Umbilical cord (tissue), 2 donors: Measurements from ENCODE around the gene SLC2A1. TPM values are rescaled to one million over a fixed set of nuclear protein-coding genes. Genes with fewer than 3 reads are reported as not detected.
A peak's percentile ranks its signal among the peaks of the same experiment; 100 is the strongest.
"Not testable (repeated sequence)": the region's sequence is repeated elsewhere in the genome, so short reads cannot be mapped to it uniquely, and the experiment has no call there.

ENCODE experiments used
- DNase-seq: peaks from one replicate; pipeline ENCODE4 v3.0.0-alpha.2; 2015; ENCODE audit warnings: low spot score
- total RNA-seq: library from RNA; depleted of rRNA; stranded (reverse); fragments of >200 nt; gene quantifications from one replicate; pipeline ENCODE4 v1.2.3, GENCODE V29; 2014; ENCODE audit warnings: low replicate concordance; ENCODE audit not compliant: insufficient read depth

Gene SLC2A1
- total RNA-seq, 1 donor from 2014 or later = 201 TPM

DNA sequence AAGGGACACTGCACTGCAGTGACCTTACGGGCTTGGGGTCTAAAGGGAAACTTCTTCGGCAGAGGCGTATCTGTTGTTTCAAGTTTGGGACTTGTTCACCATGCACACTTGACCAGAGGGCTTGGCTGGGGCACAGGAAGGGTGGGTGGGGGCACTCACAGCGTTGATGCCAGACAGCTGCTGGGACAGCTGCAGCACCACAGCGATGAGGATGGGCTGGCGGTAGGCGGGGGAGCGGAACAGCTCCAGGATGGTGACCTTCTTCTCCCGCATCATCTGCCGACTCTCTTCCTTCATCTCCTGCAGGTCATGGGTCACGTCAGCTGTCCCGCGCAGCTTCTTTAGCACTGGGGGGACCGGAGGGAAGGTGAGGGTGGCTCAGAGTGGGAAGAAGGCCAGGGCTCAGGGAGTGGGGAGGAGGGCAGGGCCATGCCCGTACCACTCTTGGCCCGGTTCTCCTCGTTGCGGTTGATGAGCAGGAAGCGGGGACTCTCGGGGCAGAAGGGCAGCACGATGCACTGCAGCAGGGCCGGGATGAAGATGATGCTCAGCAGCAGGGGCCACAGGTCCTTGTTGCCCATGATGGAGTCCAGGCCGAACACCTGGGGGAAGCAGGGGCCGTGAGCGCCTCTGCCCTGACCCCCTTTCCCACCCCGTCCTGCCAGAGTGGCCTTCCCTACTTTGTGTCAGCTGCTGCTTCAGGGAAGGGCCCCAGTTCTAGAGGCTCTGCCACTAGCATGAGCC, 29.1 kb downstream of the SLC2A1 start:
- DNase-seq = no peak

GRCh38 chr1:42928859-42929258, 29.8 kb downstream of the SLC2A1 start:
- no peak for DNase-seq

DNA sequence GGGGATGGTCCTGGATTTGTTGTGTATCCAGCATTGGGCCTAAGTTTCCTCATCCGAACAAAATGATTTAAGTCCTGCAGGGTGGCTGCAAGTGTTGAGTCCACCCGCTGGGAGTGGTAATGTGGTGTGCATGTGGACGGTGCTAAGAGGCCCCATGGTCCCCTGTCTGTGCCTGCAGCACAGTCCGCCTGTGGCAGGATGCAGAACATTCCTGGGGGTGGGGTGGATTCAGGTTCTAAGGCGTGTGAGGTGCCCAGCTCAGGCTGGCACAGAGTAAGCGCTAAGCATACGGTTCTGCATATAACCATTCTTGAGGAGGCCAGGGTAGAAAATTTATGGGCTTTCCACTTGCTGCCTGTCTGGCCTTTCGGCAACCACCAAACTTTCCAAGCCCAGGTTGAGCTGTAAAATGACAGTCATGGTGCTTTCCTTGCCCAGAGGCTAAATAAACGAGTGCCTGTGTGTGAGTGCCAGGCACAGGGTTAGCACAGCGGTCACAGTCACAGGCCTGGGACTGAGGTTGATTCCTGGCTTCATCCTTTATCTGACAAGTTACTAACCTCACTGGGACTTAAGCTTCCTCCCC, 30.7 kb downstream of the SLC2A1 start:
- DNase-seq = no peak

DNA sequence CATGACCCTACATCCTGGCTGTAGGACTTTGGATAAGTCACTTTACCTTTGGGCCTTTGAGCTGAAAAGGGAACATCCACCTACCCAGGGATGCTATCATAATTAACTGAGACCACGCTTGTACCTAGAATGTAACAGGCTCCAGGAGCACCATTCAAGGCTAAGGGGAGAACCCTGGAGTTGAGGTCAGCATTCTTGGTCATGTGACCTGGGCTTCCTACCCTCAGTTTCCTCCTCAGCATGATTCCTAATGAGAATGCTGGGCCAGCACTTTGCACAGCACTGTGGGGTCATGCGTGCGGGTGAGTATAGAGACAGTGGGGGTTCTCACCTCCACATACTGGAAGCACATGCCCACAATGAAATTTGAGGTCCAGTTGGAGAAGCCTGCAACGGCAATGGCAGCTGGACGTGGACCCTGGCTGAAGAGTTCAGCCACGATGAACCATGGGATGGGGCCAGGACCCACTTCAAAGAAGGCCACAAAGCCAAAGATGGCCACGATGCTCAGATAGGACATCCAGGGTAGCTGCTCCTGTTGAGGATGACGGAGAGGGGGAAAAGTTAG, 31.3 kb downstream of the SLC2A1 start:
- DNase-seq = no peak

DNA sequence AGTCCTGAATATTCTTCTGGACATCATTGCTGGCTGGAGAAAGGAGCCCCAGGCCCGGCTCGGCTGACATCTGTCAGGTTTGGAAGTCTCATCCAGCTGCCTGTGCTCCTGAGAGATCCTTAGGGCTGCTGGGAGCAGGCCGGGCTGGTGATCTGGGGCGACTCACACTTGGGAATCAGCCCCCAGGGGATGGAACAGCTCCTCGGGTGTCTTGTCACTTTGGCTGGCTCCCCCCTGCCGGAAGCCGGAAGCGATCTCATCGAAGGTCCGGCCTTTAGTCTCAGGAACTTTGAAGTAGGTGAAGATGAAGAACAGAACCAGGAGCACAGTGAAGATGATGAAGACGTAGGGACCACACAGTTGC, 31.8 kb downstream of the SLC2A1 start:
- no peak for DNase-seq

GRCh38 chr1:42926235-42926878, 32.3 kb downstream of the SLC2A1 start:
- DNase-seq = no peak

GRCh38 chr1:42924851-42925760, 33.6 kb downstream of the SLC2A1 start:
- no peak for DNase-seq

DNA sequence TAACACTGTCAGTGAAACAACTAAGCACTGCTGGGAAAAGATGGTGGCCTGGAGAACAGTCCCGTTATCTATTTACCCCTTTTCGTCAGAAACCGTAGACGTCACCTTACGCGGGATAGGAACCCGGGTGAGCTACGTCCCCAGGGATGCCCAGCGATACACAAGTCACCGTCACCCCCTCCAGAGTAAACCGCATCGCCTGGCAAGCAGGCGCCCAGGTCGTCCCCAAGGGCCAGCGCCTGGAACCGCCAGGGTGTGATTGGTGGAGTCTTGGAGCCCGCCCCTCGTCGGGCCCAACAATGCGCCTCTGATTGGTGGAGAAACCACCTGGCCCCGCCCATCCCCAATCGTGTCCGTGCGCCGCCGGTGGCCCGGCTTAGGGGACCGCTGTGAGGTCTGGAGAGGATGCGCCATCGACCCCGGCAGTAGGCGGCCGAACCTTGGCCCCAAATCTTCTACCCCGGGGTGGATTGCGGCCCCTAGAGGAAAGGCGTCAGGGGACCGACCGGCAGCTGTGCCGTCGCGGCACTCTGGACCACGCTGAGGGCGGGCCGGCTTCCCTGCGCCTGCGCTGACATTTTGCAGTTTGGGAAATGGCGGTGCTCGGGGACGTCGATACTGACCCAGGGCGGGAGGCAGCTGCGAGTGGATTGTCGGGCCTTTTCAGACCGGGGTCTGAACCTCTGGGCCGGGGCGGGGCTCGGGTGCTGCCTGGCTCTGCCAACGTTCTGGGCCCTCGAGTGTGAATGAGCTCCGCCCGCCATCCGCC, 34.4 kb downstream of the SLC2A1 start:
- DNase-seq = peak; percentile 96

- no peak for DNase-seq
Observed at GRCh38 chr1:42923367-42924081, 35.1 kb downstream of the SLC2A1 start.

GRCh38 chr1:42922687-42923366, 35.8 kb downstream of the SLC2A1 start:
- DNase-seq = peak; percentile 78

DNA sequence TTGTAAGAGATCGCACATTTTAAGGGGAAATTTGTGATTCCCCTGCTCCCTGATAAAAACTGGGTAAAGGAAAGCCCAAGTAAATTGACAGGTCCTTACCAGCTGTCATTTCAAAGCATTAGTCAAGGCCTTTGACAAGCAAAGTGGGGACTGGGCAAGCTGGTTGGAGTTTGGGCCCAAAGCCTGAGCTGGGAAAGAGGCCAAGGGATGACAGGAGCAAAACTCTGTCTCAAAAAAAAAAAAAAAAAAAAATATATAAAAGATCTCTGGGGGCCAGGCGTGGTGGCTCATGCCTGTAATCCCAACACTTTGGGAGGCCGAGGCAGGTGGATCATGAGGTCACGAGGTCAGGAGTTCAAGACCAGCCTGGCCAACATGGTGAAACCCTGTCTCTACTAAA, 36.9 kb downstream of the SLC2A1 start:
- DNase-seq = no peak

DNA sequence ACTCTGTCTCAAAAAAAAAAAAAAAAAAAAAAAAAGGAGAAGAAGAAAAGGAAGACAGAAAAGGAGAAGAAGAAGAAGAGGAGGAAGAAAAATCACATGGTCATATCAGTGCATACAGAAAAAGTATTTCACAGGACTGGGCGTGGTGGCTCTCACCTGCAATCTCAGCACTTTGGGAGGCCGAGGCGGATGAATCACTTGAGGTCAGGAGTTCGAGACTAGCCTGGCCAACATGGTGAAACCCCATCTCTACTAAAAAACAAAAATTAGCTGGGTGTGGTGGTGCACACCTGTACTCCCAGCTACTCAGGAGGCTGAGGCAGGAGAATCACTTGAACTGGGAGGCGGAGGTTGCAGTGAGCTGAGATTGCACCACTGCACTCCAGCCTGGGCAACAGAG, 39.0 kb downstream of the SLC2A1 start:
- DNase-seq = not testable (repeated sequence)

DNA sequence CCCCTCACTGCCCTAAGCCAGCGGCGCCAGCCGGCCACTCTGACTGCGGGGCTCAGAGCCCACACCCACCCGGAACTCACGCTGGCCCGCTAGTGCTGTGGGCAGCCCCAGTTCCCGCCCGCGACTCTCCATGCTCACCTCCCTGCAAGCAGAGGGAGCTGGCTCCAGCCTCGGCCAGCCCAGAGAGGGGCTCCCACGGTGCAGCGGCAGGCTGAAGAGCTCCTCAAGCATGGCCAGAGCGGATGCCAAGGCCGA, 41.5 kb downstream of the SLC2A1 start:
- DNase-seq = no peak

GRCh38 chr1:42915456-42915855, 43.2 kb downstream of the SLC2A1 start:
- DNase-seq = no peak

DNA sequence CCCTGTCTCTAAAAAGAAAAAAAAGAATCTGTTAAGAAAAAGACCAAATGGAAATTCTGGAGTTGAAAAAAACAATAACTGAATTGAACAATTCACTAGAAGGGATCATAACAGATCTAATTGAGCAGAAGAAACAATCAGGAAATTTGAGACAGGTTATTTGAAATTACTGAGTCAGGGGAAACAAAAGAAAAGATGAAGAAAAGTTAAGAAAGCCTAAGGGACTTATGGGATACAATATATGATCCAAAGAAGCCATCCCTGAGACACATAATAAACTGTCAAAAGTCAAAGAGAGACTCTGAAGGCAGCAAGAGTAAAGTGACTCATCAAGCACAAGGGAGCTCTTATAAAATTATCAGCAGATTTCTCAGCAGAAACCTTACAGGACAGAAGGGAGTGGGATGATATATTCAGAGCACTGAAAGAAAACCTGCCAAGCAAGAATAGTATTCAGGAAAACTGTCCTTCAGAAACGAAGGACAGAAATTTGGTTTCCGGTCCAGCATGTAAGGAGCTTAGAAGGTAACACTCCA, 44.5 kb downstream of the SLC2A1 start:
- no peak for DNase-seq

- DNase-seq = peak; percentile 81
Observed at GRCh38 chr1:42913426-42914091, 45.1 kb downstream of the SLC2A1 start.

- DNase-seq = no peak
Observed at GRCh38 chr1:42910985-42911384, 47.7 kb downstream of the SLC2A1 start.

DNA sequence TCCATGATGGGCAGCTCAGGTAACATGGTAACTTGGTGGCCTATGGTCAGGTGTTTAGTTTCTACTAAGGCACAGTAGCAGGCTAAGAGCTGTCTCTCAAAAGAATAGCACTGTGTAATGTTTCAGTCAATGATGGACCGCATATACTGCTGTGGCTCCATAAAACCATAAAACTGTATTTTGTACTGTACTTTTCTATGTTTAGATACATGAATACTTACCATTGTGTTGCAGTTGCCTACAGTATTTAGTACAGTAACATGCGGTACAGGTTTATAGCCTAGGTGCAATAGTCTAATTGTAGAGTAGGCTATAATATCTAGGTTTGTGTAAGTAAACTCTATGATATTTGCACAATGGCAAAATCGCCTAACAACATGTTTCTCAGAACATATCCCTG, 50.6 kb downstream of the SLC2A1 start:
- DNase-seq = no peak

- no peak for DNase-seq
Observed at GRCh38 chr1:42904434-42904833, 54.2 kb downstream of the SLC2A1 start.
